Fibroblast of villous mesenchyme (primary cell): ENCODE data around the gene DPF3. TPM values are rescaled to one million over a fixed set of nuclear protein-coding genes. Genes with fewer than 3 reads are reported as not detected.

Experiments
- DNase-seq: peaks from one replicate; pipeline ENCODE4 v3.0.0-alpha.2; 2010; ENCODE audit warnings: low read depth
- H3K4me3 ChIP-seq: 2 replicates; pipeline ENCODE4 v1.5.1; 2011; ENCODE audit warnings: low read depth, mild to moderate bottlenecking, low read length
- total RNA-seq: library from RNA; depleted of rRNA; stranded (reverse); fragments of >200 nt; gene quantifications from 2 replicates; pipeline ENCODE4 v1.2.3, GENCODE V29; 2012
- TF ChIP-seq, protein P1 (sequence below): IDR thresholded peaks from 2 replicates; pipeline ENCODE4 v1.5.1; 2012; ENCODE audit warnings: low read depth, mild to moderate bottlenecking, low read length; ENCODE audit not compliant: insufficient read depth

DPF3 gene
- total RNA-seq, 1 donor = 10.4 TPM

DNA sequence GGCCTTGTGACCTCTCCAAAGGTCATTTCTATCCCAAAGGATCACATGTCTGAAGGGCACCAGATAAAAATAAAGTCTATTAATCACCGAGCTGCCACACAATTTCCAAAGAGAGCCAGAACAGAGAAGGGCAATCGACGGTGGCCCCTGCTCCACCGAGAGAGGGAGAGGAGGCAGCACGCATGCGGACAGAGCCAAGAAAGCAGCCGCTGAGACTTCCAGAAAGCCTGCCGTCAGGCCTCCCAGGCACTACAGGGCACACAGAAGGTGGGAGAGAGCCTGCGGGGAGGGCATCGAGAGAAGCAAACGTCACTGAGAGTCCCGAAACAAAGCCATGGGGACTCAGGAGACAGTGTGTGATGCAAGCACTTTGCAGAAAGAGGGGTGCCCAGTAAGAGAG, 182.0 kb downstream of the DPF3 start:
- no peak overlapping the region for H3K4me3 ChIP-seq
- no peak for DNase-seq
- TF ChIP-seq, protein P1, sequence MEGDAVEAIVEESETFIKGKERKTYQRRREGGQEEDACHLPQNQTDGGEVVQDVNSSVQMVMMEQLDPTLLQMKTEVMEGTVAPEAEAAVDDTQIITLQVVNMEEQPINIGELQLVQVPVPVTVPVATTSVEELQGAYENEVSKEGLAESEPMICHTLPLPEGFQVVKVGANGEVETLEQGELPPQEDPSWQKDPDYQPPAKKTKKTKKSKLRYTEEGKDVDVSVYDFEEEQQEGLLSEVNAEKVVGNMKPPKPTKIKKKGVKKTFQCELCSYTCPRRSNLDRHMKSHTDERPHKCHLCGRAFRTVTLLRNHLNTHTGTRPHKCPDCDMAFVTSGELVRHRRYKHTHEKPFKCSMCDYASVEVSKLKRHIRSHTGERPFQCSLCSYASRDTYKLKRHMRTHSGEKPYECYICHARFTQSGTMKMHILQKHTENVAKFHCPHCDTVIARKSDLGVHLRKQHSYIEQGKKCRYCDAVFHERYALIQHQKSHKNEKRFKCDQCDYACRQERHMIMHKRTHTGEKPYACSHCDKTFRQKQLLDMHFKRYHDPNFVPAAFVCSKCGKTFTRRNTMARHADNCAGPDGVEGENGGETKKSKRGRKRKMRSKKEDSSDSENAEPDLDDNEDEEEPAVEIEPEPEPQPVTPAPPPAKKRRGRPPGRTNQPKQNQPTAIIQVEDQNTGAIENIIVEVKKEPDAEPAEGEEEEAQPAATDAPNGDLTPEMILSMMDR = no peak

DNA sequence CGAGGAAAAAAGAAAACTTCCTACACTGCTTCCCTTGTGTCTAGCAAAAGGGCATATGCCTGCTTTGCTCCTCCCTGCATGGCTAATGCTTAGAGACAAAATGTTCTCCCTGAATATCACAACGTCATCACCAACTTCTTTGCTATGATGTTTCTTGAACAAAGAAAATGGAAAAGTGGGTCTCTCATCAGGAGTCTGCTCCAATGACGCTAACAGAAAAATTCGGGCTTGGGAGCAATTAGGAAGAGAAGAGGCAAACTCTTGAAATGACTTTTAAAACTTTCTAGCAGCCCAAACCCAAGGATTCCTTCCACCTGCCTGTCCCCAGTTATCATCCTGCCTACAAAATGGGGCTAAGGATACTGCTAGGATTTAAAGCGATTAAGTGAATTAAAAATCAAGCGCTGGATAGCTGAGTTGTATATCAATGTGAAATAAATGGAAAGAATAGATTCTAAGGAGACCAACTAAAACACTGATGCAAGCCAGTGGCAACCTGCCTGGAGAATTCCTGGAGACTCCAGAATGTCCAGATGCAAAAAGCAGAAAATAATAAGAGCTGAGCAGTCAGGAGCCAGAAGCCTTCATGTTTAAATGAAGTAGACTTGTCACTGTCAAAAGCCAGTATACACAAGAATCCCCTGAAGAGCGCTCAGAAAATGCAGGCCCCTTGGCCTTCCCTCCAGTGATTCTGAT, 183.8 kb downstream of the DPF3 start:
- DNase-seq = no peak
- TF ChIP-seq, protein P1 = no peak
- no peak overlapping the region for H3K4me3 ChIP-seq

DNA sequence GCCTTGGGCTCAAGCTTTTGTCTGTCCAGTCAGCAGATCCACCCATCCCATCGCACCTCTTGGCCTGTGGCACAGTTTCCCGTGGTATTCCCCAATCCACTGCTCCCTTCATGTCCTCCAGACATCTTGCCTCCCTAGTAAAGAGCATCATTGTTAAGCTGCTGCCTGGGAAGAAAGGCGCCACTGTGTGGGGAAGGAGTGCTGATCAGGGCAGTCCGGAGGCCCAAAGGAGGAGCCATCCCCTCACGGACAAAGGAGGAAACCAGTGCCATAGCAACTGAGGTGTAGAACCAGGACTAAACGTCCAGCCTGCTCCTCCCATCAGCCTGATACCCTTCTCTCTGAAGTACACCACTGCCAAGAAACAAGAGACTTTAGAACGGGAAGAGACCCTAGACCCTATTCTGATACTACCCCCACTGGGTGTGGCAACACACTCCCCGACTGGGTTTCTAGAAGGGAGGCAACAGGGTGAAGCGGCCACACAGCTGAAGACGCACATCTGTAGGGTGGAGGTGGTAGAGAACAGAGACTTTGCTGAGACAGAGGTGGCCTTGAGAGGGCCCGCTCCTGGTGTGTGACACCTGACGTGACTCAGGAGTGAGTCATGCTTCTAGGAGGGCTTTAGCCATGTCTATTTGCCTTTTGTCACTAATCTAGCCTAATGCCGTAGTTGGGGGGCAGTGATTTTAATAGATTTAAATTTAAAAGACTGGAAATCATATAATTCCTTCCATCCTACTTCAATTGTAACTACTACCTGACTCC, 185.0 kb downstream of the DPF3 start:
- H3K4me3 ChIP-seq = no peak overlapping the region
- DNase-seq = no peak
- TF ChIP-seq, protein P1 = no peak

DNA sequence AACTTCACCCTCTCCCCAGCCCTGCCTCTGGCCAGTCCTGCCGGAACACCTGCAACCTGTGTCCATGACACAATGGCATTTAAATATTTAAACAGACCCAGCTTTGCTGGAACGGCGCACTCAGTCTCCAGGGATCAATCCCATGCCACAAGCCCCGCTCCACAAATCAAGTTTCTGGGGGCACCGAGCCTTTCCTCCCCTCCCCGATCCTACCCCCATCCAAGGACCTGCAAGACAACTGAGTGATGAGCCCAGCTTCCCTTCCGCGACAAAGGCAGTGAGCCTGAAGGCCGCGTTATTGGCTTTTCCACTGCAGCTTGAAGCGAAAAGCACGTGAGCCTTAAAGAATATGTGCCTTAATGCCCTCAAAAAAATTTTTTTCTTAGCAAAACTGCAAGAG, 185.7 kb downstream of the DPF3 start:
- no peak overlapping the region for H3K4me3 ChIP-seq
- TF ChIP-seq, protein P1 = no peak
- no peak for DNase-seq

DNA sequence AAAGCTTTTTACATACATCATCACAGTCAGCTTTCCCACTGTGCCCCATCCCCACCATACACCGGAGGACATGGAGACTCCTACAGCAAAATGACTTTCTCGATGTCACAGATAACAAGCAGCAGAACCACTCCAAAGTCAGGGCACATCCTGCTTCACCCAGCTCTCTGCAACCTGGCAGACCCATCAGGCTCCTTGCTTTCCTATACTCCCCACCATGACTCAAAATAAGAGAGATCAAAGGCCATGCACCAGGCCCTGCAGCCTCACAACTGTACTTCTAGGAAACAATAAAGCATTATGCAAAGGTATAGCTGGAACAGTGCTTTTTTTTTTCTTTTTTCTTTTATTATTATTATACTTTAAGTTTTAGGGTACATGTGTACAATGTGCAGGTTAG, 187.4 kb downstream of the DPF3 start:
- TF ChIP-seq, protein P1 = no peak
- DNase-seq = no peak
- H3K4me3 ChIP-seq = no peak overlapping the region

DNA sequence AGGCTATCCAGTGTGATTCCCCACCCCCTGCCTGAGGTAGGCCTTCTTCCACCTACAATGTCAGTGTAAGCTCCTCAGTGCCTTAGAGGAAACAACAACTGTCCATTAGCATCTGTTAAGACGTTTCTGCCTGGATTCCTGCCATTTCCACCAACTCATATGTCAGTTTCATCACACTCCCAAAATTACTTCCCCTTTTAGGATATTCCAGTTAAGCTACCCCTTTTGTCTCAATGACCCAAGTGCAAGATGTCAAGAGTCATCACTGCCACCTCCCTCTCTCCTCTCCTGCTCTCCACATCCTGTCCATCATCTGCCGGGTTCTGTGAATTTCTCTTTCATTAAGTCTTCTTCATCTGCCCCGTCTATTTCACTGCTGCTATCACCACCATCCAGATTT, 189.4 kb downstream of the DPF3 start:
- no peak overlapping the region for H3K4me3 ChIP-seq
- TF ChIP-seq, protein P1 = no peak
- DNase-seq = no peak
